Prostate gland (tissue), 2 donors: ENCODE results near the gene ZNF709. TPM values are rescaled to one million over a fixed set of nuclear protein-coding genes. Genes with fewer than 3 reads are reported as not detected.
"Not testable (repeated sequence)": the region's sequence is repeated elsewhere in the genome, so short reads cannot be mapped to it uniquely, and the experiment has no call there.

Source experiments
- DNase-seq: peaks from one replicate; pipeline ENCODE4 v3.0.0-alpha.2; 2019; ENCODE audit warnings: low spot score
- H3K27ac ChIP-seq, 2 donors: fragments of 200-600 bp; sonication (generic); 2 replicates each; pipeline ENCODE4 v1.5.1; 2017 to 2019
- H3K27me3 ChIP-seq: fragments of 200-600 bp; sonication (generic); replicated peaks from 2 replicates; pipeline ENCODE4 v1.5.1; 2019; ENCODE audit not compliant: insufficient read depth
- H3K36me3 ChIP-seq, 2 donors: fragments of 200-600 bp; sonication (generic); 1 replicate in 1 of 2; 2 replicates in 1 of 2; pipeline versions ENCODE4 v1.5.1 to v1.8.1; 2017 to 2019
- H3K4me1 ChIP-seq: fragments of 200-600 bp; sonication (generic); replicated peaks from 2 replicates; pipeline ENCODE4 v1.5.1; 2019
- H3K4me3 ChIP-seq, 2 donors: fragments of 200-600 bp; sonication (generic); 2 replicates each; pipeline ENCODE4 v1.5.1; 2017 to 2019
- H3K9me3 ChIP-seq: fragments of 200-600 bp; sonication (generic); 2 replicates; pipeline ENCODE4 v1.5.1; 2017
- POLR2A ChIP-seq: fragments of 450-650 bp; IDR thresholded peaks from one replicate; pipeline ENCODE4 v1.6.1; 2016; ENCODE audit warnings: antibody characterized with exemption, mild to moderate bottlenecking
- POLR2AphosphoS5 ChIP-seq: sonication (generic); formaldehyde crosslinking; IDR thresholded peaks from one replicate; pipeline ENCODE4 v1.6.1; 2017; ENCODE audit warnings: antibody characterized with exemption
- WGBS: methylation state at CpG from one replicate; pipeline ENCODE4 v1.1.5; 2018; 5-methylcytosine and 5-hydroxymethylcytosine counted together
- intact Hi-C: fragments of 100-400 bp; cut with DNase I; formaldehyde crosslinking; loops from one replicate; pipeline ENCODE4 v1.14.2; 2022
- total RNA-seq, 2 donors: library from RNA; depleted of rRNA; stranded (reverse); fragments of >200 nt; gene quantifications; one replicate each; pipeline ENCODE4 v1.1.0, GENCODE V29; 2016
- TF ChIP-seq, protein P1 (sequence below), 4 experiments: fragments of 200-600 bp in 2 of 4; fragments of 450-650 bp in 2 of 4; sonication (generic) in 2 of 4; IDR thresholded peaks; 1 replicate in 3 of 4; 2 replicates in 1 of 4; pipeline ENCODE4 v1.5.1; 2016 to 2019; ENCODE audit warnings: antibody characterized with exemption in 4 of 4, mild to moderate bottlenecking in 2 of 4, moderate library complexity in 2 of 4

Gene ZNF709
- total RNA-seq, 2 donors from 2014 or later, result 3.9 to 5.4 TPM

DNA sequence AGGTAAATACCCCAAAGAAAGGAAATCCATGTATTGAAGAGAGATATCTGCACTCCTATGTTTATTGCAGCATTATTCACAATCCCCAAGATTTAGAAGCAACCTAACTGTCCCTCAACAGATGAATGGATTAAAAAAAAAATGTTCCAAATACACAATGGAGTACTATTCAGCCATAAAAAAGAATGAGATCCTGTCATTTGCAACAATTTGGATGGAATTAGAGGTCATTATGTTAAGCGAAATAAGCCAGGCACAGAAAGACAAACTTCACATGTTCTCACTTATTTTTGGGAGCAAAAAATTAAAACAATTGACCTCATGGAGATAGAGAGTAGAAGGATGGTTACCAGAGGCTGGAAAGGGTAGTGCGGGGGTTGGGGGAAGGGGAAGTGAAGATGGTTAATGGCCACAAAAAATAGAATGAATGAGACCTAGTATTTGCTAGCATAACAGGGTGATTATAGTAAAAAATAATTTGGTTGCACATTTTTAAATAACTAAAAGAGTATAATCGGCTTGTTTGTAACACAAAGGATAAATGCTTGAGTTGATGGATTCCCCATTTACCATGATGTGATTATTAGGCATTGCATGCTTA lies 9.7 kb upstream of the ZNF709 start:
- DNase-seq, result no peak
- H3K27me3 ChIP-seq, result no peaks in the 10 kb centered on the region
- H3K27ac ChIP-seq, result peak overlapping the region; percentile 88 to 93
- TF ChIP-seq POLR2A, result no peak
- TF ChIP-seq, protein P1, sequence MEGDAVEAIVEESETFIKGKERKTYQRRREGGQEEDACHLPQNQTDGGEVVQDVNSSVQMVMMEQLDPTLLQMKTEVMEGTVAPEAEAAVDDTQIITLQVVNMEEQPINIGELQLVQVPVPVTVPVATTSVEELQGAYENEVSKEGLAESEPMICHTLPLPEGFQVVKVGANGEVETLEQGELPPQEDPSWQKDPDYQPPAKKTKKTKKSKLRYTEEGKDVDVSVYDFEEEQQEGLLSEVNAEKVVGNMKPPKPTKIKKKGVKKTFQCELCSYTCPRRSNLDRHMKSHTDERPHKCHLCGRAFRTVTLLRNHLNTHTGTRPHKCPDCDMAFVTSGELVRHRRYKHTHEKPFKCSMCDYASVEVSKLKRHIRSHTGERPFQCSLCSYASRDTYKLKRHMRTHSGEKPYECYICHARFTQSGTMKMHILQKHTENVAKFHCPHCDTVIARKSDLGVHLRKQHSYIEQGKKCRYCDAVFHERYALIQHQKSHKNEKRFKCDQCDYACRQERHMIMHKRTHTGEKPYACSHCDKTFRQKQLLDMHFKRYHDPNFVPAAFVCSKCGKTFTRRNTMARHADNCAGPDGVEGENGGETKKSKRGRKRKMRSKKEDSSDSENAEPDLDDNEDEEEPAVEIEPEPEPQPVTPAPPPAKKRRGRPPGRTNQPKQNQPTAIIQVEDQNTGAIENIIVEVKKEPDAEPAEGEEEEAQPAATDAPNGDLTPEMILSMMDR (IDR thresholded peaks at IDR 0.05), result no peak
- TF ChIP-seq POLR2AphosphoS5, result no peak
- no peaks in the 10 kb centered on the region for H3K36me3 ChIP-seq
- peak overlapping the region in 1 of 2 donors; percentile 74 for H3K4me3 ChIP-seq
- intact Hi-C loops, result no loop called here
- H3K9me3 ChIP-seq, result no peaks in the 10 kb centered on the region
- H3K4me1 ChIP-seq, result no peaks in the 10 kb centered on the region
- WGBS, result 96% methylated on average over 3 of the region's 3 CpGs

DNA sequence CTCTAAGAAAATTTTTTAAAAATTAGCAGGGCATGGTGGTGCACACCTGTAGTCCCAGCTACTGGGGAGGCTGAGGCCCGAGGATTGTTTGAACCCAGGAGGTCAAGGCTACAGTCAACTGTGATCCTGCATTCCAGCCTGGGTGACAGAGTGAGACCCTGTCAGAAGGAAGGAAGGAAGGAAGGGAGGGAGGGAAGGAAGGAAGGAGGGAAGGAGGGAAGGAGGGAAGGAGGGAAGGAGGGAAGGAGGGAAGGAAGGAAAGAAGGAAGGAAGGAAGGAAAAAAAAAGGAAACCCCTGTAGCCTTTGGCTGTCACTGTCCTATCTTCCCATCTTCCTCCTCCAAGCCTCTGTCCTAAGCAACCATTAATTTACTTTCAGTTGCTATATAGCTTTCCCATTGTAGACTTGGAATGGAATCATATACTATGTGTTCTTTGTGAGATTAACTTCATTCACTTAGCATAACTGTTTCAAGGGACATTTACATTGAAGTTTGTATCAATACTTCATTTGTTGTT lies 1.7 kb upstream of the ZNF709 start:
- H3K4me3 ChIP-seq, H3K9me3 ChIP-seq, H3K27me3 ChIP-seq, H3K27ac ChIP-seq, intact Hi-C loops, H3K4me1 ChIP-seq, DNase-seq, H3K36me3 ChIP-seq: not testable (repeated sequence)
- WGBS, result 94% methylated on average over 1 of the region's 1 CpG

DNA sequence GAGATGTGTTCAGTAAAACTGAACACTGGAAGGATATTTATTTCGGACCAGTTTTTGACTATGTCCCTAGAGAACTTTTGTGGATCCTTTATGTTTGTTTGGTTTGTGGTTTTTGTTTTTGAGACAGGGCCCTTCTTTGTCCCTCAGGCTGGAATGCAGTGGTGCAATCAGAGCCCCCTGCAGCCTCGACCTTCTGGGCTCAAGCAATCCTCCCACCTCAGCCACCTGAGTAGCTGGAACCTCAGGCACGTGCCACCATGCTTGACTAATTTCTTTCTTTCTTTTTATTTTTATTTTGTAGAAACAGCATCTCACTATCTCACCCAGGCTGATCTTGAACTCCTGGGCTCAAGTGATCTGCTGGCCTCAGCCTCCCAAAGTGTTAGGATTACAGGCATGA lies 955 bp upstream of the ZNF709 start:
- H3K9me3 ChIP-seq, result no peaks in the 10 kb centered on the region
- no peak for DNase-seq
- no peaks in the 10 kb centered on the region for H3K27me3 ChIP-seq
- no peak overlapping the region for H3K27ac ChIP-seq
- no peak overlapping the region for H3K4me3 ChIP-seq
- WGBS, result 70% methylated on average over 3 of the region's 3 CpGs
- no peaks in the 10 kb centered on the region for H3K4me1 ChIP-seq
- no peaks in the 10 kb centered on the region for H3K36me3 ChIP-seq
- TF ChIP-seq POLR2A (no peak), POLR2AphosphoS5 (no peak)
- TF ChIP-seq, protein P1 (IDR thresholded peaks at IDR 0.05), result no peak
- intact Hi-C loops, result no loop called here

DNA sequence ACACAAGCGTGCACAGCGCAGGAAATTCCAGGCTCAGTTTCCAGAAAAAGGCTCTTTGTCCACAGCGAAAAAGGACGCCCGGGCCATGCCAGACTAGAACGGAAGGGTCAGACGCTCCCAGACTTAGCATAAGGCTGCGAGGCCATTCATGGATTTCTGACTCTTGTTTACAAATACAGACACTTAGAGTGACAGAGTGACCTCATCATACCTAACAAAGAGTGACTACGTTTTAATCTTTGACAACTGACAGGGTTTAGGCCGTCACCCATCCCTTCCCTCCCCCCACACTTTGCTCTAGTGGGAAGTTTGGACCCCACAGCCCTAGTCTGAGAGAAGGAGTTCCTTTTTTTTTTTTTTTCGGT lies 418 bp upstream of the ZNF709 start:
- H3K27ac ChIP-seq, result peak overlapping the region; percentile 75 to 83
- no peak for DNase-seq
- peak overlapping the region; percentile 86 to 99 for H3K4me3 ChIP-seq
- intact Hi-C loops, result no loop called here
- H3K36me3 ChIP-seq, result no peaks in the 10 kb centered on the region
- TF ChIP-seq, protein P1 (IDR thresholded peaks at IDR 0.05), result no peak
- no peak for TF ChIP-seq POLR2A
- WGBS, result 3% methylated on average over 11 of the region's 11 CpGs
- H3K9me3 ChIP-seq, result no peaks in the 10 kb centered on the region
- no peaks in the 10 kb centered on the region for H3K27me3 ChIP-seq
- H3K4me1 ChIP-seq, result no peaks in the 10 kb centered on the region

DNA sequence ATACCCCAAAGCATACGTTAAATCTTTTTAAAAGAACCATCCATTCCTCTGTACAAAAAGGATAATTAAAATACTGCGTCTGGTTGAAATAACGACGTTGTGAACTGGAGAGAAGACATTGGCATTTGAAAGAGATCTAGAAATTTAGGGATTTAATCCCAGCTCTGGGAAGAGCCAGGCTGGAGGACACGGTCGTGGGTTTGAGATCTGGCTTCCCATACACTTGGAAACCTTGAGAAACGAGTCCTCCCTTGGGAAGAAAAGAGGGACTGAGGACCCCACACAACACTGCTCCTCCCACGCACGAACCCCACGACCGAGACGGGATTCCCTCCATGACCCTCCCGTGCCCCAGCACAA lies 625 bp downstream of the ZNF709 start:
- no peak for DNase-seq
- Histone ChIP-seq H3K27me3 (no peaks in the 10 kb centered on the region), H3K4me1 (no peaks in the 10 kb centered on the region), H3K27ac (peak overlapping the region; percentile 75 to 83), H3K4me3 (peak overlapping the region; percentile 86 to 99), H3K9me3 (no peaks in the 10 kb centered on the region), H3K36me3 (no peaks in the 10 kb centered on the region)
- under 1% methylated on average over 12 of the region's 13 CpGs for WGBS
- intact Hi-C loops, result loop anchor here (1.0 kb wide), 1 partner anchor 11 kb away; no protein-coding TSS in a partner anchor
- TF ChIP-seq POLR2AphosphoS5 (no peak), POLR2A (no peak)
- TF ChIP-seq, protein P1 (IDR thresholded peaks at IDR 0.05), result no peak
